KMS-11 (cell line): ENCODE measurements around the gene CRB2.

Experiments used
- H2AFZ ChIP-seq: fragments of 200-600 bp; sonication (generic); 2 replicates; pipeline ENCODE4 v1.6.1; 2016; ENCODE audit warnings: antibody characterized with exemption, mixed run types, low read depth
- H3K27ac ChIP-seq: fragments of 200-600 bp; sonication (generic); 2 replicates; pipeline ENCODE4 v1.6.1; 2016; ENCODE audit warnings: mild to moderate bottlenecking, mixed run types
- H3K27me3 ChIP-seq: fragments of 200-600 bp; sonication (generic); 2 replicates; pipeline ENCODE4 v1.6.1; 2017; ENCODE audit warnings: mild to moderate bottlenecking, low read depth, mixed run types, moderate library complexity; ENCODE audit not compliant: insufficient read depth
- H3K36me3 ChIP-seq: fragments of 200-600 bp; sonication (generic); 2 replicates; pipeline ENCODE4 v1.6.1; 2017; ENCODE audit warnings: mild to moderate bottlenecking, mixed run types; ENCODE audit not compliant: insufficient read depth
- H3K4me1 ChIP-seq: fragments of 200-600 bp; sonication (generic); 2 replicates; pipeline ENCODE4 v1.6.1; 2016; ENCODE audit warnings: mild to moderate bottlenecking, low read depth, mixed run types; ENCODE audit not compliant: poor library complexity, severe bottlenecking
- H3K4me2 ChIP-seq: fragments of 200-600 bp; sonication (generic); 2 replicates; pipeline ENCODE4 v1.7.0; 2016; ENCODE audit warnings: mild to moderate bottlenecking, mixed run types
- H3K4me3 ChIP-seq: fragments of 200-600 bp; sonication (generic); IDR thresholded peaks from 2 replicates; pipeline ENCODE4 v1.6.1; 2017; ENCODE audit warnings: low read depth, low read length, mixed read lengths; ENCODE audit not compliant: insufficient read depth
- H3K79me2 ChIP-seq: fragments of 200-600 bp; sonication (generic); 2 replicates; pipeline ENCODE4 v1.6.1; 2016; ENCODE audit warnings: low read depth, mixed run types; ENCODE audit not compliant: insufficient read depth
- H3K9ac ChIP-seq: fragments of 200-600 bp; sonication (generic); 2 replicates; pipeline ENCODE4 v1.6.1; 2016; ENCODE audit warnings: mild to moderate bottlenecking, mixed run types
- H4K20me1 ChIP-seq: fragments of 200-600 bp; sonication (generic); 2 replicates; pipeline ENCODE4 v1.6.1; 2016; ENCODE audit warnings: mild to moderate bottlenecking, mixed run types; ENCODE audit not compliant: insufficient read depth
- CTCF ChIP-seq: fragments of 200-600 bp; sonication (generic); conservative IDR thresholded peaks from 2 replicates; pipeline ENCODE4 v1.6.1; 2017; ENCODE audit warnings: low read depth, mild to moderate bottlenecking, antibody characterized with exemption, low read length, moderate library complexity, mixed read lengths

CRB2 gene

GRCh38 chr9:123346026-123346425, 10.0 kb upstream of the CRB2 start:
- Histone ChIP-seq H3K27me3 (no peaks in the 10 kb centered on the region; the same call in 1 of the 2 replicates), H3K9ac (no peak overlapping the region), H4K20me1 (no peaks in the 10 kb centered on the region), H3K4me3 (no peak overlapping the region), H3K4me1 (peaks cover 8% of the 10 kb centered on the region), H3K79me2 (no peaks in the 10 kb centered on the region), H2AFZ (no peak overlapping the region), H3K4me2 (no peak overlapping the region), H3K27ac (no peak overlapping the region), H3K36me3 (no peaks in the 10 kb centered on the region)
- no peak for TF ChIP-seq CTCF

GRCh38 chr9:123346826-123347225, 9.2 kb upstream of the CRB2 start:
- no peaks in the 10 kb centered on the region; the same call in 1 of the 2 replicates for H3K27me3 ChIP-seq
- TF ChIP-seq CTCF = no peak
- H3K79me2 ChIP-seq = no peaks in the 10 kb centered on the region
- H3K36me3 ChIP-seq = no peaks in the 10 kb centered on the region
- H3K4me2 ChIP-seq = no peak overlapping the region
- H3K4me1 ChIP-seq = peaks cover 8% of the 10 kb centered on the region
- no peak overlapping the region for H3K9ac ChIP-seq
- H4K20me1 ChIP-seq = no peaks in the 10 kb centered on the region
- H2AFZ ChIP-seq = no peak overlapping the region
- H3K4me3 ChIP-seq = no peak overlapping the region
- H3K27ac ChIP-seq = no peak overlapping the region

- Histone ChIP-seq H2AFZ (no peak overlapping the region), H3K27me3 (no peaks in the 10 kb centered on the region; the same call in 1 of the 2 replicates), H3K4me3 (no peak overlapping the region), H4K20me1 (no peaks in the 10 kb centered on the region), H3K36me3 (no peaks in the 10 kb centered on the region), H3K4me2 (no peak overlapping the region), H3K9ac (no peak overlapping the region), H3K27ac (no peak overlapping the region), H3K4me1 (peaks cover 8% of the 10 kb centered on the region), H3K79me2 (no peaks in the 10 kb centered on the region)
- no peak for TF ChIP-seq CTCF
These were observed 8.5 kb upstream of the CRB2 start for GRCh38 chr9:123347289-123348060.

- Histone ChIP-seq H2AFZ (no peak overlapping the region), H3K27ac (no peak overlapping the region), H4K20me1 (no peaks in the 10 kb centered on the region), H3K4me1 (peaks cover 8% of the 10 kb centered on the region), H3K79me2 (no peaks in the 10 kb centered on the region), H3K4me3 (no peak overlapping the region), H3K9ac (no peak overlapping the region), H3K36me3 (no peaks in the 10 kb centered on the region), H3K4me2 (no peak overlapping the region), H3K27me3 (no peaks in the 10 kb centered on the region; the same call in 1 of the 2 replicates)
- TF ChIP-seq CTCF = no peak
These were observed 7.5 kb upstream of the CRB2 start for GRCh38 chr9:123348317-123348992.
